ENCODE results near the gene ECM1. TPM values are rescaled to one million over a fixed set of nuclear protein-coding genes. Genes with fewer than 3 reads are reported as not detected.
A peak's percentile ranks its signal among the peaks of the same experiment; 100 is the strongest.

Gene ECM1
- total and polyA plus RNA-seq, 8 donors = 0.63 to 6.1 (median 2.4) TPM

- peak; percentile 84 to 99 (median 94) for DNase-seq
- FAIRE-seq = peak; percentile 26
- TF ChIP-seq CTCF (IDR thresholded peaks at IDR 0.05) = peak in 3 of 4 donors; percentile 15 to 63 (median 33)
- Histone ChIP-seq H3K27ac (peak within 1 kb of the TSS; percentile 31 to 66 (median 36)), H3K4me3 (peak within 1 kb of the TSS; percentile 66 to 79 (median 74)), H3K27me3 (no peaks in the 10 kb centered on the region), H3K4me1 (peaks cover 5 to 9% (median 7%) of the 10 kb centered on the region in 3 donors), H3K36me3 (peaks cover 0 to 1% (median 0%) of the 10 kb centered on the region in 3 donors), H3K9me3 (no peaks in the 10 kb centered on the region)
- 0 to 1% methylated on average over 30 of the region's 30 CpGs for WGBS, 2 donors
- peak; percentile 100 for ATAC-seq
- intact Hi-C loops (cut with DNase I) = no loop called here
Observed at GRCh38 chr1:150486966-150487762, 20.7 kb upstream of the ECM1 start, which contains the start of gene TARS2. TARS2 (plus strand) TSS chr1:150487419; CDS start chr1:150487451, 32 bp downstream.

- intact Hi-C loops (cut with DNase I) = no loop called here
- H3K36me3 ChIP-seq = peaks cover 0 to 7% (median 0%) of the 10 kb centered on the region in 3 donors
- peaks cover 5 to 9% (median 7%) of the 10 kb centered on the region in 3 donors for H3K4me1 ChIP-seq
- no peaks in the 10 kb centered on the region for H3K9me3 ChIP-seq
- WGBS, 2 donors = 1 to 3% methylated on average over 7 of the region's 7 CpGs
- ATAC-seq = peak in 1 of 4 donors; percentile 23
- DNase-seq = no peak
- no peak for TF ChIP-seq CTCF (IDR thresholded peaks at IDR 0.05)
- H3K27ac ChIP-seq = peak overlapping the region in 1 of 4 donors; percentile 34
- peak overlapping the region; percentile 66 to 79 (median 74) for H3K4me3 ChIP-seq
- no peak for FAIRE-seq
- H3K27me3 ChIP-seq = no peaks in the 10 kb centered on the region
Observed at GRCh38 chr1:150487763-150488115, 20.2 kb upstream of the ECM1 start.

- no peak for FAIRE-seq
Observed at GRCh38 chr1:150493175-150493574, 14.7 kb upstream of the ECM1 start.

GRCh38 chr1:150498342-150498741, 9.6 kb upstream of the ECM1 start:
- Histone ChIP-seq H3K9me3 (no peaks in the 10 kb centered on the region), H3K4me1 (no peaks in the 10 kb centered on the region), H3K36me3 (peaks cover 0 to 29% (median 0%) of the 10 kb centered on the region in 3 donors), H3K27me3 (no peaks in the 10 kb centered on the region), H3K27ac (no peak overlapping the region), H3K4me3 (no peak overlapping the region)
- ATAC-seq (no peak), FAIRE-seq (no peak), DNase-seq (peak in 1 of 6 donors; percentile 52)
- intact Hi-C loops (cut with DNase I) = no loop called here
- TF ChIP-seq CTCF (IDR thresholded peaks at IDR 0.05) = no peak
- WGBS, 2 donors = 90 to 100% methylated on average over 7 to 10 of the region's 10 CpGs

More at GRCh38 chr1:150493175-150493574, 14.7 kb upstream of the ECM1 start:
- Histone ChIP-seq H3K27me3 (no peaks in the 10 kb centered on the region), H3K4me1 (peaks cover 1 to 5% (median 2%) of the 10 kb centered on the region in 3 donors), H3K36me3 (peaks cover 0 to 38% (median 0%) of the 10 kb centered on the region in 3 donors), H3K9me3 (no peaks in the 10 kb centered on the region), H3K4me3 (no peak overlapping the region), H3K27ac (no peak overlapping the region)
- ATAC-seq (no peak), DNase-seq (no peak)
- intact Hi-C loops (cut with DNase I) = no loop called here
- no peak for TF ChIP-seq CTCF (IDR thresholded peaks at IDR 0.05)
- WGBS, 2 donors = 96% methylated on average over 8 of the region's 8 CpGs

- FAIRE-seq (no peak), ATAC-seq (no peak), DNase-seq (no peak)
- TF ChIP-seq CTCF (IDR thresholded peaks at IDR 0.05) = no peak
- no peak overlapping the region for H3K27ac ChIP-seq
- no peak overlapping the region for H3K4me3 ChIP-seq
- H3K27me3 ChIP-seq = no peaks in the 10 kb centered on the region
- H3K4me1 ChIP-seq = no peaks in the 10 kb centered on the region
- H3K36me3 ChIP-seq = peaks cover 0 to 9% (median 8%) of the 10 kb centered on the region in 3 donors
- WGBS, 2 donors = 82 to 86% methylated on average over 6 of the region's 6 CpGs
- no peaks in the 10 kb centered on the region for H3K9me3 ChIP-seq
- intact Hi-C loops (cut with DNase I) = no loop called here
Observed at GRCh38 chr1:150505431-150505830, 2.5 kb upstream of the ECM1 start.

Data from pancreas (tissue), 10 donors.